ENCODE results near the gene PFAS. TPM values are rescaled to one million over a fixed set of nuclear protein-coding genes. Genes with fewer than 3 reads are reported as not detected.

Gene PFAS
- total RNA-seq, 1 donor from 2014 or later = 189 TPM

GRCh38 chr17:8264320-8264719 is 15.2 kb downstream of the PFAS start:
- H3K27me3 Mint-ChIP-seq (ENCODE audit: insufficient read depth) = no peaks in the 10 kb centered on the region
- no peak overlapping the region for H3K4me3 Mint-ChIP-seq
- H3K36me3 Mint-ChIP-seq (ENCODE audit: low read depth) = peaks cover 26% of the 10 kb centered on the region
- H3K4me1 Mint-ChIP-seq (ENCODE audit: low read depth) = no peaks in the 10 kb centered on the region
- intact Hi-C loops (cut with micrococcal nuclease) = no loop called here
- DNase-seq (ENCODE audit: low spot score) = no peak
- no peaks in the 10 kb centered on the region for H3K9me3 Mint-ChIP-seq
- H3K27ac Mint-ChIP-seq = no peak overlapping the region

GRCh38 chr17:8264836-8265542 is 15.9 kb downstream of the PFAS start:
- Mint-ChIP-seq H3K4me1 (ENCODE audit: low read depth) (no peaks in the 10 kb centered on the region), H3K4me3 (no peak overlapping the region), H3K27ac (no peak overlapping the region), H3K36me3 (ENCODE audit: low read depth) (peaks cover 28% of the 10 kb centered on the region), H3K27me3 (ENCODE audit: insufficient read depth) (no peaks in the 10 kb centered on the region), H3K9me3 (no peaks in the 10 kb centered on the region)
- no peak for DNase-seq (ENCODE audit: low spot score)
- intact Hi-C loops (cut with micrococcal nuclease) = no loop called here

GRCh38 chr17:8266648-8267479 is 17.8 kb downstream of the PFAS start:
- no peak for DNase-seq (ENCODE audit: low spot score)
- intact Hi-C loops (cut with micrococcal nuclease) = no loop called here
- Mint-ChIP-seq H3K9me3 (no peaks in the 10 kb centered on the region), H3K27me3 (ENCODE audit: insufficient read depth) (no peaks in the 10 kb centered on the region), H3K36me3 (ENCODE audit: low read depth) (peaks cover 31% of the 10 kb centered on the region), H3K27ac (no peak overlapping the region), H3K4me1 (ENCODE audit: low read depth) (no peaks in the 10 kb centered on the region), H3K4me3 (no peak overlapping the region)

GRCh38 chr17:8267480-8268147 is 18.5 kb downstream of the PFAS start:
- no peaks in the 10 kb centered on the region for H3K9me3 Mint-ChIP-seq
- H3K4me3 Mint-ChIP-seq = no peak overlapping the region
- H3K27ac Mint-ChIP-seq = no peak overlapping the region
- peaks cover 27% of the 10 kb centered on the region for H3K36me3 Mint-ChIP-seq (ENCODE audit: low read depth)
- no peaks in the 10 kb centered on the region for H3K4me1 Mint-ChIP-seq (ENCODE audit: low read depth)
- H3K27me3 Mint-ChIP-seq (ENCODE audit: insufficient read depth) = no peaks in the 10 kb centered on the region
- intact Hi-C loops (cut with micrococcal nuclease) = no loop called here
- no peak for DNase-seq (ENCODE audit: low spot score)

GRCh38 chr17:8268550-8269298 is 19.6 kb downstream of the PFAS start:
- Mint-ChIP-seq H3K27me3 (ENCODE audit: insufficient read depth) (no peaks in the 10 kb centered on the region), H3K27ac (no peak overlapping the region), H3K4me3 (no peak overlapping the region), H3K36me3 (ENCODE audit: low read depth) (peaks cover 23% of the 10 kb centered on the region), H3K4me1 (ENCODE audit: low read depth) (no peaks in the 10 kb centered on the region), H3K9me3 (no peaks in the 10 kb centered on the region)
- DNase-seq (ENCODE audit: low spot score) = no peak
- intact Hi-C loops (cut with micrococcal nuclease) = no loop called here

- no peak overlapping the region for H3K4me3 Mint-ChIP-seq
- H3K9me3 Mint-ChIP-seq = no peaks in the 10 kb centered on the region
- H3K27ac Mint-ChIP-seq = no peak overlapping the region
- H3K4me1 Mint-ChIP-seq (ENCODE audit: low read depth) = no peaks in the 10 kb centered on the region
- DNase-seq (ENCODE audit: low spot score) = no peak
- intact Hi-C loops (cut with micrococcal nuclease) = no loop called here
- H3K27me3 Mint-ChIP-seq (ENCODE audit: insufficient read depth) = no peaks in the 10 kb centered on the region
- peaks cover 14% of the 10 kb centered on the region for H3K36me3 Mint-ChIP-seq (ENCODE audit: low read depth)
Measured at GRCh38 chr17:8272421-8272820, 23.3 kb downstream of the PFAS start.

- no peaks in the 10 kb centered on the region for H3K9me3 Mint-ChIP-seq
- H3K27me3 Mint-ChIP-seq (ENCODE audit: insufficient read depth) = no peaks in the 10 kb centered on the region
- no peak overlapping the region for H3K27ac Mint-ChIP-seq
- no peak for DNase-seq (ENCODE audit: low spot score)
- intact Hi-C loops (cut with micrococcal nuclease) = no loop called here
- H3K36me3 Mint-ChIP-seq (ENCODE audit: low read depth) = peaks cover 14% of the 10 kb centered on the region
- H3K4me1 Mint-ChIP-seq (ENCODE audit: low read depth) = no peaks in the 10 kb centered on the region
- no peak overlapping the region for H3K4me3 Mint-ChIP-seq
Measured at GRCh38 chr17:8273884-8274444, 24.9 kb downstream of the PFAS start.

GRCh38 chr17:8274816-8275215 is 25.7 kb downstream of the PFAS start:
- H3K4me1 Mint-ChIP-seq (ENCODE audit: low read depth) = no peaks in the 10 kb centered on the region
- H3K9me3 Mint-ChIP-seq = no peaks in the 10 kb centered on the region
- no peak for DNase-seq (ENCODE audit: low spot score)
- intact Hi-C loops (cut with micrococcal nuclease) = no loop called here
- peaks cover 11% of the 10 kb centered on the region for H3K36me3 Mint-ChIP-seq (ENCODE audit: low read depth)
- H3K27ac Mint-ChIP-seq = no peak overlapping the region
- H3K27me3 Mint-ChIP-seq (ENCODE audit: insufficient read depth) = no peaks in the 10 kb centered on the region
- H3K4me3 Mint-ChIP-seq = no peak overlapping the region

GRCh38 chr17:8275421-8276290 is 26.6 kb downstream of the PFAS start:
- Mint-ChIP-seq H3K9me3 (no peaks in the 10 kb centered on the region), H3K27ac (no peak overlapping the region), H3K27me3 (ENCODE audit: insufficient read depth) (no peaks in the 10 kb centered on the region), H3K36me3 (ENCODE audit: low read depth) (peaks cover 3% of the 10 kb centered on the region), H3K4me3 (no peak overlapping the region), H3K4me1 (ENCODE audit: low read depth) (no peaks in the 10 kb centered on the region)
- intact Hi-C loops (cut with micrococcal nuclease) = no loop called here
- no peak for DNase-seq (ENCODE audit: low spot score)

GRCh38 chr17:8277317-8277716 is 28.2 kb downstream of the PFAS start:
- H3K27me3 Mint-ChIP-seq (ENCODE audit: insufficient read depth) = no peaks in the 10 kb centered on the region
- H3K4me1 Mint-ChIP-seq (ENCODE audit: low read depth) = no peaks in the 10 kb centered on the region
- intact Hi-C loops (cut with micrococcal nuclease) = no loop called here
- no peaks in the 10 kb centered on the region for H3K9me3 Mint-ChIP-seq
- H3K27ac Mint-ChIP-seq = no peak overlapping the region
- no peak overlapping the region for H3K4me3 Mint-ChIP-seq
- no peak for DNase-seq (ENCODE audit: low spot score)
- peaks cover 2% of the 10 kb centered on the region for H3K36me3 Mint-ChIP-seq (ENCODE audit: low read depth)

GRCh38 chr17:8282345-8282744 is 33.3 kb downstream of the PFAS start:
- H3K27me3 Mint-ChIP-seq (ENCODE audit: insufficient read depth) = no peaks in the 10 kb centered on the region
- intact Hi-C loops (cut with micrococcal nuclease) = no loop called here
- peak overlapping the region; percentile 15 for H3K27ac Mint-ChIP-seq
- no peaks in the 10 kb centered on the region for H3K9me3 Mint-ChIP-seq
- H3K36me3 Mint-ChIP-seq (ENCODE audit: low read depth) = no peaks in the 10 kb centered on the region
- H3K4me3 Mint-ChIP-seq = no peak overlapping the region
- peaks cover 9% of the 10 kb centered on the region for H3K4me1 Mint-ChIP-seq (ENCODE audit: low read depth)
- no peak for DNase-seq (ENCODE audit: low spot score)

- no peaks in the 10 kb centered on the region for H3K9me3 Mint-ChIP-seq
- H3K27me3 Mint-ChIP-seq (ENCODE audit: insufficient read depth) = no peaks in the 10 kb centered on the region
- intact Hi-C loops (cut with micrococcal nuclease) = no loop called here
Measured at GRCh38 chr17:8283356-8283755, 34.3 kb downstream of the PFAS start.

More at GRCh38 chr17:8283356-8283755, 34.3 kb downstream of the PFAS start:
- Mint-ChIP-seq H3K36me3 (ENCODE audit: low read depth) (no peaks in the 10 kb centered on the region), H3K27ac (no peak overlapping the region), H3K4me1 (ENCODE audit: low read depth) (peaks cover 9% of the 10 kb centered on the region), H3K4me3 (no peak overlapping the region)
- DNase-seq (ENCODE audit: low spot score) = no peak
